Right hindlimb (tissue), 1 donor: ENCODE measurements around the gene COL6A6.

Source experiments
- DNase-seq: peaks from one replicate; pipeline ENCODE4 v3.0.0-alpha.2; 2018

The COL6A6 gene

GRCh38 chr3:130516645-130517512 is at the start of gene COL6A6:
COL6A6 (plus strand) TSS chr3:130517177; CDS start chr3:130560365, 43,188 bp downstream.
- peak; percentile 64 for DNase-seq

- DNase-seq: no peak
Measured at GRCh38 chr3:130468311-130468710, 48.7 kb upstream of the COL6A6 start.

GRCh38 chr3:130470126-130470525 is 46.9 kb upstream of the COL6A6 start:
- peak; percentile 27 for DNase-seq

- no peak for DNase-seq
Measured at GRCh38 chr3:130473416-130473815, 43.6 kb upstream of the COL6A6 start.

GRCh38 chr3:130480736-130481135 is 36.2 kb upstream of the COL6A6 start:
- DNase-seq: peak; percentile 77

GRCh38 chr3:130488288-130488687 is 28.7 kb upstream of the COL6A6 start:
- DNase-seq: no peak

- no peak for DNase-seq
Measured at GRCh38 chr3:130488769-130489450, 28.1 kb upstream of the COL6A6 start.

GRCh38 chr3:130490241-130490640 is 26.7 kb upstream of the COL6A6 start:
- DNase-seq: peak; percentile 40

GRCh38 chr3:130491431-130491830 is 25.5 kb upstream of the COL6A6 start:
- no peak for DNase-seq

GRCh38 chr3:130504701-130505100 is 12.3 kb upstream of the COL6A6 start:
- DNase-seq: no peak

- no peak for DNase-seq
Measured at GRCh38 chr3:130506031-130506430, 10.9 kb upstream of the COL6A6 start.

GRCh38 chr3:130507746-130508145 is 9.2 kb upstream of the COL6A6 start:
- DNase-seq: no peak

- DNase-seq: peak; percentile 80
Measured at GRCh38 chr3:130509008-130509407, 8.0 kb upstream of the COL6A6 start.

- peak; percentile 35 for DNase-seq
Measured at GRCh38 chr3:130514681-130515080, 2.3 kb upstream of the COL6A6 start.

- no peak for DNase-seq
Measured at GRCh38 chr3:130515755-130516154, 1.2 kb upstream of the COL6A6 start.

GRCh38 chr3:130517602-130518001 is 625 bp downstream of the COL6A6 start:
- DNase-seq: peak; percentile 45

GRCh38 chr3:130519754-130520153 is 2.8 kb downstream of the COL6A6 start:
- no peak for DNase-seq

GRCh38 chr3:130522399-130522798 is 5.4 kb downstream of the COL6A6 start:
- DNase-seq: no peak

- DNase-seq: no peak
Measured at GRCh38 chr3:130527426-130527825, 10.4 kb downstream of the COL6A6 start.

- no peak for DNase-seq
Measured at GRCh38 chr3:130528120-130528519, 11.1 kb downstream of the COL6A6 start.

GRCh38 chr3:130529486-130530215 is 12.7 kb downstream of the COL6A6 start:
- no peak for DNase-seq

- DNase-seq: no peak
Measured at GRCh38 chr3:130533247-130533646, 16.3 kb downstream of the COL6A6 start.

GRCh38 chr3:130537673-130538304 is 20.8 kb downstream of the COL6A6 start:
- DNase-seq: no peak
